DND-41 (cell line): ENCODE results near the gene PITPNM2.

ENCODE experiments used
- ATAC-seq: fragments of 200-7000 bp; cut with Tn5 transposase; 3 replicates; pipeline ENCODE4 v1.9.1; 2021; ENCODE audit warnings: low read depth; ENCODE audit not compliant: insufficient read depth
- DNase-seq: peaks from one replicate; pipeline ENCODE4 v3.0.0-alpha.2; 2020
- H2AFZ ChIP-seq: 2 replicates; pipeline ENCODE4 v1.6.0; 2012; ENCODE audit warnings: low read depth, low read length
- H3K27ac ChIP-seq: 2 replicates; pipeline ENCODE4 v1.5.1; 2012; ENCODE audit warnings: low read length, inconsistent platforms
- H3K27me3 ChIP-seq: fragments of 200-600 bp; sonication (generic); 2 replicates; pipeline ENCODE4 v1.6.0; 2012; ENCODE audit warnings: low read length, mild to moderate bottlenecking, inconsistent platforms; ENCODE audit not compliant: insufficient read depth, poor library complexity
- H3K36me3 ChIP-seq: 2 replicates; pipeline ENCODE4 v1.5.1; 2012; ENCODE audit warnings: low read length, inconsistent platforms; ENCODE audit not compliant: insufficient read depth
- H3K4me1 ChIP-seq: 2 replicates; pipeline ENCODE4 v1.5.1; 2012; ENCODE audit warnings: mild to moderate bottlenecking, low read length; ENCODE audit not compliant: insufficient read depth
- H3K4me2 ChIP-seq: 2 replicates; pipeline ENCODE4 v1.6.0; 2012; ENCODE audit warnings: mild to moderate bottlenecking, moderate library complexity, low read length, inconsistent platforms; ENCODE audit not compliant: insufficient read depth
- H3K4me3 ChIP-seq, 2 experiments: fragments of 200-600 bp in 1 of 2; shearing (Covaris generic) in 1 of 2; 2 replicates each; pipeline ENCODE4 v1.5.1; 2012 to 2016; ENCODE audit warnings: inconsistent platforms in 2 of 2, low read length in 2 of 2, mild to moderate bottlenecking in 2 of 2, low read depth in 1 of 2, moderate library complexity in 1 of 2
- H3K79me2 ChIP-seq: 2 replicates; pipeline ENCODE4 v1.6.0; 2012; ENCODE audit warnings: low read length, inconsistent platforms; ENCODE audit not compliant: insufficient read depth
- H3K9ac ChIP-seq: 2 replicates; pipeline ENCODE4 v1.6.0; 2012; ENCODE audit warnings: low read depth, mild to moderate bottlenecking, inconsistent platforms, low read length, moderate library complexity
- H3K9me3 ChIP-seq: 2 replicates; pipeline ENCODE4 v1.5.1; 2012; ENCODE audit warnings: low read length, moderate library complexity, mild to moderate bottlenecking, inconsistent platforms; ENCODE audit not compliant: insufficient read depth, severe bottlenecking
- H4K20me1 ChIP-seq: 2 replicates; pipeline ENCODE4 v1.6.0; 2012; ENCODE audit warnings: low read length; ENCODE audit not compliant: insufficient read depth
- CTCF ChIP-seq: IDR thresholded peaks from 2 replicates; pipeline ENCODE4 v1.5.1; 2012; ENCODE audit warnings: borderline replicate concordance, low read length, moderate library complexity, mild to moderate bottlenecking; ENCODE audit not compliant: poor library complexity, severe bottlenecking; ENCODE audit errors: extremely low read depth
- EZH2 ChIP-seq: IDR thresholded peaks from 3 replicates; pipeline ENCODE4 v1.6.1; 2012; ENCODE audit warnings: borderline replicate concordance, low read depth, mild to moderate bottlenecking, moderate library complexity, low read length, inconsistent platforms; ENCODE audit not compliant: severe bottlenecking

PITPNM2 gene

DNA sequence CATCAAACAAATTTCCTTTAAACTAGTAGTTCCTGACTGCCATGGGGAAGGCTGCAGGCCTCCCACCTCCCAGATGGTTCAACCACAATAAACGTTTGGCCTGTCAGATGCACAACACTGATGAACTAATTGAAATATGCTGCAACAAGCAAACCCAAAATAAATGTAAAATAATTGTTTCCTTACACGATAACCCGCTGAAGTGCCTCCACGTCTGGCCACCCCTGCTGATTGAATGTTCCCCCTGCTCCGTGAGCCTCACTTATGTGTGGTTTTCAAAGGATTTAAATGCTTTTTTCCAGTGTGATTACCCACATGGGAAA lies 8.4 kb downstream of the PITPNM2 start:
- Histone ChIP-seq H3K4me3 (no peak overlapping the region), H3K27me3 (peaks cover 9% of the 10 kb centered on the region), H3K27ac (peak overlapping the region; percentile 52; the same call in 1 of the 2 replicates), H3K79me2 (peaks cover 16% of the 10 kb centered on the region), H2AFZ (no peak overlapping the region), H4K20me1 (no peaks in the 10 kb centered on the region), H3K9me3 (no peaks in the 10 kb centered on the region), H3K4me2 (no peak overlapping the region; the same call in 1 of the 2 replicates), H3K4me1 (peaks cover 31% of the 10 kb centered on the region), H3K9ac (no peak overlapping the region), H3K36me3 (no peaks in the 10 kb centered on the region)
- TF ChIP-seq CTCF = no peak
- no peak for TF ChIP-seq EZH2
- ATAC-seq (peak; percentile 48; the same call in 2 of the 3 replicates), DNase-seq (no peak)

DNA sequence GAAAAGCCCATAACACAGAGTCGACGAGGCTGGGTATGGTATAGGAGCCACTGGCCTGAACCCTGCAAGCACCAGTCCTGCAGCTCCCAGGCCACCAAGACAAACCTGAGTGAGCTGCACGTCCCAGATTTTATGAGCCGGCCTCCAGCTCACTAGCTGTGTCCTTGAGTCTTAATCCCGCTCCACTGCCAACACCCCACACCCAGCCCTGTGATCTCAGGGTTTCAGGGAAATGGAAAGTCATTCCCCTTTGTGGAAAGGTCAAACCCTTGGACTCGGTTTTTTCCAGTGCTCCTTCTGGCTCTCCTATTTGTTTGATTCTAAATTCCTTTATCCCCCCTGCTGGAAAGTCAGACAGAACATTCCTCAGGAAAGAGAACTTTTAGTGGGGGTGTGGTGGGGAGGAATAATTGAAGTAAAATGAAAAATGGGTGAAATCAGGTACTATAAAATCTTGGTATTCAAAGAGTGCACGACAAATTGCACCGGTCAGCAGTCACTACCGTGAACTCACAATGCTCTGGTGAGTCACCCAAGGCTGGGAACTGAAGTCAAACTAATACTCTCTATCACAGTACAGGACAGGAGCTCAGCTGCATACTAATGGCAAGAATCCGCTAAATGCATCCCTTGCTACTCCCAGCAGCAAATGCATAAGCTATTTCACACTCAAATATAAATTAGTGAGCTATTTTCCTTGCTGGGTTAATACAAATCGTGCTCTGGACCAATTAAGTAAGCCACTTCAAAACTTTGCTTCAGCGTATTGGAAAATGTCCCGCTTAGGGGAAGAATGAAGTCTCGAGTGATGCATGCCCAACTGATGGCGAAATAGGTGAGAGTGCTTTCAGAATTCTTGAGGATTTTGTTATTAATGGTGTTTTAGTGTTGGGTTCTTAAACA lies 9.0 kb downstream of the PITPNM2 start:
- no peak for TF ChIP-seq CTCF
- TF ChIP-seq EZH2 = no peak
- H2AFZ ChIP-seq = no peak overlapping the region
- DNase-seq (no peak), ATAC-seq (no peak)
- H3K9ac ChIP-seq = no peak overlapping the region
- peaks cover 31% of the 10 kb centered on the region for H3K4me1 ChIP-seq
- H3K27ac ChIP-seq = peak overlapping the region; percentile 52
- H3K79me2 ChIP-seq = peaks cover 16% of the 10 kb centered on the region
- H4K20me1 ChIP-seq = no peaks in the 10 kb centered on the region
- no peak overlapping the region for H3K4me2 ChIP-seq
- H3K4me3 ChIP-seq = no peak overlapping the region
- H3K36me3 ChIP-seq = no peaks in the 10 kb centered on the region
- no peaks in the 10 kb centered on the region for H3K9me3 ChIP-seq
- peaks cover 4% of the 10 kb centered on the region for H3K27me3 ChIP-seq

DNA sequence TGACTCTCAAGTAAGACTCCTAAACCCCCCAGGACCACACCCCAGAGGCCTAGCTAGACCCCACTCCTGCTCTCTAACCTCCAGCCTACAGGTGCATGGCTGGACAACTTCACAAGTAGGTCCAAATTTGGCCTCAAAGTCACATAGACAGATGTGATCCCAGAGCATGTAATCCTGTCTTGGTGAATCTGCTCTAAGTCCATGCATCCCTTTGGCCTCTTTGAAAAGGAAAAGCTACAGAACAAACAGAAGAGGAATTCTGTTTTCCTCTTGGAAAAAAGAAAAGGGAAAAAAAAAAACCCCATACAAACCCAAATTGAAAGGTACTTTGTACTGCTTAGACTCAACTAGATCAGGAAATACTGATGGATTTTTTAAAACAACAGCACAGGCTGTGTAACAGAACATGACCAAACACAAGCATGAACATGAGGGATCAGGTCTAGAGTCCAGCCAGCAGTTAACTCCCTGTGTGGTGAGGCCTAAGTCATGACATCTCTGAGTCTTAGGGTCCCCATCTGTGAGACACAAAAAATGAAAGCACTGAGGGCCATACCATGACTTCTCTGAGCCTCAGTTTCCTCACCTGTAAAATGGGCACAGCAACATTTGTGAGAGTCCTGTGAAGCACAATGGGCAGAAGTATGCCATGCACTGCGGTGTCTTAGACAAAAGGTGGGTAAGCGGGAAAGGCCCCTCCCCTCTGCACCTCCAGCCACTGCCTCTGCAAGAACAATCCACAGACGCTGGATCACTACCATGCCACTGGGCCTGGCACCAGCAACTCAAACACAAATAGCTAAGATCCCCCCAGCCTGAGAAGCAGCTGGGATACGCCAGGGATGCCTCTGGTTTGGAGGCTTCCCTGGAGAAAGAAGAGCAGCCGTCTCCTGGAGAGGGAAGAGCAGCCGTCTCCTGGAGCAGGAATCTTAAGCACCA lies 9.9 kb downstream of the PITPNM2 start:
- DNase-seq (no peak), ATAC-seq (no peak)
- Histone ChIP-seq H3K36me3 (no peaks in the 10 kb centered on the region), H3K9ac (no peak overlapping the region), H3K79me2 (peaks cover 16% of the 10 kb centered on the region), H3K9me3 (no peaks in the 10 kb centered on the region), H3K4me2 (no peak overlapping the region), H3K27ac (no peak overlapping the region), H3K4me3 (no peak overlapping the region), H3K4me1 (peaks cover 31% of the 10 kb centered on the region), H4K20me1 (no peaks in the 10 kb centered on the region), H3K27me3 (no peaks in the 10 kb centered on the region), H2AFZ (no peak overlapping the region)
- no peak for TF ChIP-seq EZH2
- TF ChIP-seq CTCF = no peak
